G401.6 (cell line): ENCODE measurements around the gene SLC38A11.

Experiments
- FAIRE-seq: peaks from 2 replicates; lab custom pipeline; 2012; peaks lifted over from hg19 to GRCh38; lab: Jason Lieb, UNC

The SLC38A11 gene

DNA sequence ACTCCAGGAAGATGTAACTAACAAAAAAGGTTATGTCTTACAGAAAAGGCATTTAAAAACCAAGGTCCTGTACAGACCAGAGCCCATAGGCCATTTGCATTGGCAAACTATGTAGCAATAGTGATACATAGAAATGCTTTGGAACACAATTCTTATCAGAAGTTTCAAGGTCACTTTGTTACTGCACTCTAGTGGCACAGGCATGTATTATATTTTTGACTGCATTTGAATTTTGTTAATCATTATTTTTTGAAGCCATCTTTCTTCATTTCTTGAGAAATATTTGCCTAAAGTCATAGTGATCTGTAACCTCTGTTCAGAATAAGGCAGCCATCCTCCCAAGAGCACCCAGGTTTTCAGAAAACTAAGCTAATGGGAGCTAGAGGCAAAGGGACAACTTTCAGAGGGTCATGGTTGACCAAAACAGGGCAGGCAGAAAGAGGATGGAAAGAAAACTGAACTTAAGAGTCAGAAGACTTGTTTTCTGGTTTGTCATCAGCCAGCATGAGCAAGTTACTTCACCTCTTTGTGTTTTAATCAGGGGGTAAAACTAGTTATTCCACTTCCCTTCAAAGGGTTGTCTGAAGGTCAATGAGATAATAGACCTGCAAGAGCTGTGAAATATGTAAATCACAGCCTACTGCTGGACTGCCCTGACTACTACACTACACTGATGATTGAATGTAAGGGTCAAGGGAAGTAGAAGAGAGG lies 41.5 kb downstream of the SLC38A11 start:
- FAIRE-seq: no peak

DNA sequence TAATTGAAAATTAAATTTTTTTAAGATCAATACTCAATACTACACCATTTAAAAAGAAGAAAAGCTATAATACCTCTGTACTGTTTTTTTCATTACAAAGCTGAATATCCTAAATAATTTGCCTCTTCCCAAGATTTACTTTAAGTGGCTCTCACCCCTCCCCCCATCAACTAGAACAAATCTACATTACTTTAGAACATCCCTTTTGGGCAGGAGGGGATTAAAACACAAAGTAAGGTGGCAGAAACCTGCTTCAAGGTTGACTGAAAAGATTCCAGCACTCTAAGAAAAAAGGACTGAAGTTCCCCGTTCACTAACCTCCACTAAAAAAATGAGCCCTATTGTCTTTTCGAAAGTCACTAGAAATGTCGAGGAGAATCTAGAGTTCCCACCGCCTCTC lies 42.3 kb downstream of the SLC38A11 start:
- no peak for FAIRE-seq

DNA sequence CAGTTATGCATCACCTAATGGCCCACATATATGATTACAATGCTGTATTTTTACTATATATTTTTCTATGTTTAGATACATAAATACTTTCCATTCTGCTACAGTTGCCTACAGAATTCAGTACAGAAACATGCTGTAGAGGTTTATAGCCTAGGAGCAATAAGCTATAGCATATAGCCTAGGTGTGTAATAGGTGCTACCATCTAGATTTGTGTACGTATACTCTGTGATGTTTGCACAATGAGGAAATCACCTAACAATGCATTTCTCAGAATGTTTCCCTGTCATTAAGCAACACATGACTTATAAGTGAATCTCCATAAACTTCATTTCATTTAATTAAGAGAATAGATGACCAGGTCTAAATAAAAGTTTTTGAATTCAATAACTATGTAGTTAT lies 43.5 kb downstream of the SLC38A11 start:
- no peak for FAIRE-seq

DNA sequence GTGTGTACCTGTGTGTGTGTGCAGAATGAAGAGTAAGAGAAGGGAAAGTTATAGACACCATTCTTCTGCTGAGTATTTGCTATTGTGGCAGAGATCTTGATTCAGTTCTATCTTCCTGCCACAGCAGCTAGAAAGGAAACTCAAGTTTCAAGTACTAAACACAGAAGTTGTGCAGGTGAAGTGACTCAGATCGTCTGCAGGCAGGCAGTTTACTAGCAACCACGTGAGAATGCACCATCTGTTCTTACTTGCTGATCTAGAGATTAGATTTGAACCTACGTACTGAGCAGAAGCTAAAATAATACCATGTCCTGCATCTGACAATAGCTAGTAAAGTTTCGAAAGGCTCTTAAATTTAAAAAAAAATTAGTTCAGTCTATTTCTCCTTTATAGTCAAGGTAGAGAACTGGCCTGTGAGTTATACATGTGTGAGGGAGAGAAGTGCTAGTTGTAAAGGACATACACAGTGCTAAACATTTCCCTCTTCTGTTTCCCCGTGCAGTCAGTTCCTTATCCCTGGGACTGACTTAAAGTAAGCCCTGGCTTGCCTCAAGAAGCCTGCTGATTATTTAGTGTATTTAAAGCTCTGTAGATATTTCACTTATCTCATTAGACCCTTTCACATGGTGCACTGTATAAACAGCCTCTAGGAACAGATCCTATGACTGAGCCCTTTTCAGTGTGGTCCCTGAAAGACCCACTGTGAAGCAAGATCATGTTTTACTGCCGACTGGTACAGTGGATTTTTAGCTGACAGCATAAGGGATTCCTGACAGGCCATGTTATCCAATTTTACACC lies 45.0 kb downstream of the SLC38A11 start:
- no peak for FAIRE-seq

DNA sequence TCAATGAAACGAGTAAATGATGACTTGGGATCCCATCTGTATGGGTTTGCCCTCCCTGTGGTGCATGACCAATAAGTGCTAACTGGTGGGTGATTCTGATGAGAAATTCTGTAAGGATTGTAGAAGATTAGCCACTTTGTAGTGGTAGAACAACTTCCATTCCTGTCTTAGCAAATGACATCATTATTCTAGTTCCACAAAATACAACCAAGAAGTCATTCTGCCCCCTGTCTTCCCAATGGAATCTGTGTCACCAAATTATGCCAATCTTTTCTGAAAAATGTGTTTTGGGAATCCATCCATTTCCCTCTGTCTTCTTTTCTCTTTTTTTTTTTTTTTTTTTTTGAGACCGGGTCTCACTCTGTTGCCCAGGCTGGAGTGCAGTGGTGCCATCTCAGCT lies 48.4 kb downstream of the SLC38A11 start:
- FAIRE-seq: no peak

DNA sequence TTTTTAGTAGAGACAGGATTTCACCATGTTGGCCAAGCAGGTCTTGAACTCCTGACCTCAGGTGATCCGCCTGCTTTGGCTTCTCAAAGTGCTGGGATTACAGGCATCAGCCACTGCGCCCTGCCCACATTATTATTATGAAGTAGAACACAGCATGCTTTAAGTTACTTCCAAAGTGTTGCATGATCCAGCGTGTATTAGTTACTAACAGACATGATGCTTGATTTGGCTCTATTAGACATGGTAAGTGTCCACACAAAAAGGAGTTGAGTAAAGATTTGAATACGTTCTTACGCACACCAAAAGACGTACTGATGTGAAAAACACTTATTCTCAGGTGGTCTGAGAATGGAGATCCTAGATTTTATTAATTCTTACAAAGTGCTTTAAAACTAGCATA lies 50.0 kb downstream of the SLC38A11 start:
- no peak for FAIRE-seq

DNA sequence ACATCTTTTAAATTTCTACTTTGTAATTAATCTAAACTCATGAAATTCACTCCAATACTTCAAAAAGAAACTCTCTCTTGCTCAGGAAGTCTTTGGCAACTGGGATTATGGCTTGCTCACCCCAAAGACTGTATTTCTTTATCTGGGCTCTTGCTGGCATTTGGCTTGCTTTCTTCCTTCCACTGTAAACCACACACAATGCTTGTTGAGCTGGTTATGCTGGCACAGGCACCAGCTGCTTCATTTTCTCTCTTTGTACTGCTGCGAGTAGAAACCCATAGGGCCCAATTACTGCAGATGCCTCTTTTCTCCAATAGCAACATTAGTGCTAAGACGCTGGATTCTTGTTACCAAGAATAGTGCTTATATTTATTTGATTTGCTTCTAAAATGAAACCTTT lies 51.4 kb downstream of the SLC38A11 start:
- FAIRE-seq: no peak

DNA sequence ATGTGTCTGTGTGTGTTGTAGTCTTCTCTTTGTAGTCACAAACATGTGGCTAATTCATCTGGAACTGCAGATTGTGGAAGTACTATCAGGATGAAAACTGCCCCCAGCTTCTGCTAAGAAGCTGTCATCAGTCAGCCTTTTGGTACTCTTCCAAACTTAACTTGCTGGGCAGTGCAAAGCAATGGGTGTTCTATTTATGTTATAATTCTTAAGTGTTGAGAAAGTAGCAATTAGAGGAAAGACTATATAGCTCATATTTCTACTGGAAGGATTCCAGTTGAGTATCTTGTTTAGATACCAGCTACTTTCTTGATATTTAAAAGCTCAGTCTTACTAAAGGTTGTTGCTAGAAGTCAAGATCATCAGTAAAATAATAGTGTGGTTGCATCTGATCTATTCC lies 52.1 kb downstream of the SLC38A11 start:
- no peak for FAIRE-seq

DNA sequence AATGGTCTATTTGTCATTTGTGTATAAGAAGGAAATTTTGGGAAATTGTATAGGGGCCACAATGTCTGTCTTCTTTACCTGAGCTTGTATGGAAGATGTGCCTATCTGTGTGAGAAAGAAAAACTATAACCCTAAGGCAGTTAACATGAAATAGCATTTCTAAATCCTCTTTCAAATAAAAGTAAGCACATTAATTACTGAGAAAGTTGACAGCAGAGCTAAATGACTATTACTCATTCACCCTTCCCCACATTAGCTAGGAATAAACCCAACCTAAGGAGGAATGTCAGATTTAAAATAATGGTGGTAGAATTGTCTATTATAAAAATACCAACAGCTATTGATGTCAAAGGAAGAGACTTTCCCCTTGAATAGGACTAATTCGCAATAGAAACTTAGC lies 56.2 kb downstream of the SLC38A11 start:
- no peak for FAIRE-seq

DNA sequence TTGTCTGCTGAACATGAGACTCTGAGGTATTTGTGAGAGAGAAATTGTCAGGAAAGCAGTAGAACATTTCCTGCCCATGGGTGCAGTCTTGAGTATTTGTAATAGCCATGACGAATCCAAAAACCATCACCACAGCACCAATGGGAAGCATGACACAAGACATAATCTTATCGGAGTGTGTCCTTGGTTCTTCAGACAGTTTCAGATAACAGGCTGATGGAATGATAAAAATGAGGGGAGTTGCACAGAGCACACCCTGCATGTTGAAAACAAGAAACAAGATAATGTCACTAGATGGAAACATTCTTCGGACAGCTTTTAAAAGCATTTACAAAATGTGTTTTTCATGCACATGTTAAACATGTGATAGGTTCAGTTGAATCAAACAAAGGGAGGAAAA lies 56.9 kb downstream of the SLC38A11 start:
- no peak for FAIRE-seq

DNA sequence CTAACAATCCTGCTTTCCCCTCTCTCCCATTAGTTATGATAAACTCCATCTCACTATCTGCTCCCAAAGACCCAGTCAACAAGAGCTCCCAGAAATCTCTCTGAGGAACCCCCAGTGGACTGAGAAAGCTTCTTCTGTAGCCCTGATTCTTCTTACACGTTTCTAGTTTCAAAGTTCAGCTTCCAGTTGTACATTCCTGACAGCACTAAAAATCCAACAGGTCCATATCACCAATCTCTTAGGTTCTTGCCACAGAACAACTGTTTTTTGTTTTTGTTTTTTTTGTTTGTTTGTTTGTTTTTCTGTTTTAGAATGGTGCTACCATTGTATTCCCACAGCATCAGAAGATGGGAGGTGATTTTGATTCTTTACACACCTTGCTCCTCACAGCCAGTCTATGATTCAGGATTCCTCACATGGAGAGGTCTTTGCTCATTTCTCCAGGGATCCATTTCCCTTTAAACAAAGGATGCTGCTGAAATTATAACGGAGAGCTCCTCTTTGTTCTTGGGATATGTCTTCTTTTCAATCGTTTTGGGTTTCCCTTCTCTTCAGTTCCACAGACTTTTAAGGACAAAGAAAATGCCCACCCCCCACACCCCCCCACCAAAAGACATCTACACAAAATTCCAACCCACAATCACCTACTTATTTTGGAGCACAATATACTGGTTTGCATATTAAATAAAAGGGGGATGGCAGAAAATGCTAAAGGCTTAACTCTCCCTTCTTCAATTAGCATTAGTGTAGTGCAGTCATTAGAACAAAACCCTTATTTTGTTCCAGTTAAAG lies 57.7 kb downstream of the SLC38A11 start:
- no peak for FAIRE-seq

DNA sequence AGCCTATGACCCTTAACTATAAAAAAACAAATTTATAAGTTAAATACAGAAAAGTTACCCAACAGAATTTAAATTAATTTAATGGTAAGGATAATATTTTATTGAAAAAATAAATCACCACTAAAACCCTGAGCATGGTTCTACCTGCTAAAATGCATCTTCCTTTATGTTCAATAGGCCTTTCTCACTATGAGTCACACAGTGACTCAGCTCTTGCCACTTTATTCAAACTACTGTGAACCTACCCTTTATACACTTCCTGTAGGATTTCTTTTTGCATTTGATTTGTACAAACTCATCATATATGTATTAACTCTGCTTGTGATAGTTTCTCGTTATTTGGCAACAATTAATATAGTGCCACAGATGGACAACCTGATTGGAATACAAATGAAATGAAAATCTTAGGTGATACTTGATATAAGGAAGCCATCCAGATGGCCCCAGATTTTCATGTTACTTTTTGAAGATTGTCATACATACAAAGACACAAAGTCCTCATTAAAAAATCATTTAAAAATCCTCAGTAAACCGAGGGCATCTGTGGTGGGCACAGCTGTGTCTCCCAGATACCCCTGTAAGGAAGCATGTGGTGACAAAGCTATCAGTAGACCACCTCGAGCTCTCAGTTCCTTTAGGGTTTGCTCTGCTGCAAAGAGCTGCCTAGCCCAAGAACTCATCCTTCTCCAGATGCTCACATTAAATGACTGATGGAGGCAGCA lies 58.5 kb downstream of the SLC38A11 start:
- no peak for FAIRE-seq

DNA sequence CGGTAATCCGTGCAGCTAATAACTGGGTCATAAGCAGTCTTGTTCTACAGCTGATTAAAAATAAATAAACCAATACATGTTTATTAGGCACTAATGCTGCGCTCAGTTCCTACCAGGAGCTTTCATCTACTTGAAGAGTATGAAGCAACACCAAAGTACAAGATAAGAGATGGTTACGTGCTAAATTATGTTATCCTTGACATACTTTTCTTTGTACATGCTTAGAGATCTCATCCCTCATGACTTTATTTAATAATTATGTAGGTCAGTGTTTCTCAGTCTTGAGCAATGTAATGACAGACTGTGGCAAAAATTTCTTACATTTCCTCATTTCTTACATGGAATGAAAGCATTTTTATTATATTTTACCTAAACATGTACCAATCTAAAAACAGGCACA lies 59.1 kb downstream of the SLC38A11 start:
- no peak for FAIRE-seq

DNA sequence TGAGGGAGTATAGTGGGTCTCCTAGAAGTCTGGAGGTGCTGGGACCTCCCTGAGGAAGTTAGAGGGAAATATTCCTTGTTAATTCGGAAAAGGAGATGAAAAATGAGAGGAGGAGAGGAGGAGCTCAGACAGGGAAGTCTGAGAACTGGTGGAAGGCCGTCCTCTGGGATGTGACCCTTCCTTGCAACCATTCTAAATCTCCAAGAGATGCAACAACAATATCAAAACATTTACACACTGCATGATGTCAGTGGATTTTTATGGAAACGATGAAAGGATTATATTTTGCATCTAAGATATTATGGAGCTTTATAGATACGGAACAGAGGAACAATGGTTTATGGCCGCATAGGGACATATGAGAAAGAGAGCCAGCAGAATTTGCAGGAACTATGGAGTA lies 63.9 kb downstream of the SLC38A11 start:
- FAIRE-seq: no peak

DNA sequence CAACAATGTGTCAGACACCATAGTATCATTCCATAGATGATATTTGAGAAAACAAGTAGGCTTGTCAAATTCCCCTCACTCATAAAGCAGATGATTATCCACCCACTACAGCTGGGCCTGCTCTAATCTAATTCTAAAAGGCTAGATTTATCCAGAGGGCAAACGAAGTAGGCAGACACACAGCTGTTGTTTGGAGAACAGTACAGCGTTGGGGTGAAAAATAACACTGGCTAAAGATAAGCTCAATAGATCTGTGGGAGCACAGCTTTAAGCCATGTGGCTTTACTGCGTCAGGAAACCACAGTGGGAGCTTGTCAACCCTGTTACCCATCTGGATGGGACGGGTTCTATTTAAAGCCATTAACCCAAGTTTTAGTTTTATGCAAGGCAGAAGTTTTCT lies 64.8 kb downstream of the SLC38A11 start:
- no peak for FAIRE-seq

DNA sequence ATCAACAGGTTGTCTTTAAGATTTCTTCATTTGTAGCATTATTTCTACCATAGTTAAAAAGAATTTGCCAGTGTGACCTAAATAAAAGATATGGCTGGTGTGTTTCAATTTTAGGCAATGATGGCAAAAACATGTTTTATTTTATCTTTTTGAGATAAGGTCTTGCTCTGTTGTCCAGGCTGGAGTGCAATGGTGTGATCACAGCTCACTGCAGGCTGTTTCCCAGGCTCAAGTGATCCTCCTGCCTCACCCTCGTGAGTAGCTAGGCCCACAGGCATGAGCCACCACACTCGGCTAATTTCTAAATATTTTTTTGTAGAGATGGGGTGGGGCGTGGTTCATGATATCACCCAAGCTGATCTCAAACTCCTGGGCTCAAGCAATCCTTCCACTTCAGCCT lies 66.7 kb downstream of the SLC38A11 start:
- FAIRE-seq: no peak

DNA sequence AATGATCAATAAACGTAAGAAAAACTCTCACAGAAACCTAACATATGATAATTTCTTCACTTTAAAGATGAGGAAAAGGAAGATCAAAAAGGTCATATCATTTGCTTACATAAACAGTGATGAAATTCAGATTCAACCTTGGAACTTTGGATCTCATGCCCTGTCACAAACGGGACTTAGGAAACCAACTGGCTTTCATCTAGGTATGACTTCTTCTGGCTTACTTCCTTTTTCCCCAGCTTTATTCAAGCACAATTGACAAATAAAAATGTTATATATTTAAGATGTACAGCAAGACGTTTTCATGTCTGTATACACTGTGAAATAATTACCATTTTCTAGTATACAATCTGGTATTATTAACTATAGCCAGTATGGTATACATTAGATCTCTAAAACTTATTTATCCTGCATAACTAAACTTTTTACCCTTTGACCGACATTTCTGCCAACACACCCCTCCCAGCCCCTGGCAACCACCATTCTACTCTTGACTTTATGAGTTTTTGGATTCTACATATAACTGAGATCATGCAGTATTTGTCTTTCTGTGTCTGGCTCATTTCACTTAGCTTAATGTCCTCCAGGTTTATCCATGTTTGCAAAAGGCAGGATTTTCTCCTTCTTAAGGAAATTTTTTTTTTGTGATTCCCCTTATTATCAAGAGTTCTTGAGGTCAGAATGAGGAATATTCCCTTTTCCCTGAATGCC lies 67.7 kb downstream of the SLC38A11 start:
- FAIRE-seq: no peak

DNA sequence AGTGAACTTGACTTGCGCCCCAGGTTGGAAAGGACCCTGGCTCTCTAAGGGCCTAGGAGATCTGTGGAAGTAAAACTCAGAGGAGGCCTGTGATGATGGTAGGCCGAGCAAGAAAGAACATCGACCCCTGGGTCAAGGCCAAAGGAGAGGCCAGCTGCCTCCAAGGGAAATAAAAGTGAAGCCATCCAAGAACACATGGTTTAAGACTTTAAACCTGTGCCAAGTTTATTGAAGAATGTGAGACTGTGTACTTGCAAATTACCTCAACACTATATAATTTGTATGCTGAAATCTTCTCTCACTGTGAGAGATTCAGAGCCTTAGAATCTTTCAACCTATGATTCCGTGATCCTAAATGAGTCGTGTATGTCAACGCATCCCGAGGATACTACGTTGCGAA lies 73.0 kb downstream of the SLC38A11 start:
- no peak for FAIRE-seq

DNA sequence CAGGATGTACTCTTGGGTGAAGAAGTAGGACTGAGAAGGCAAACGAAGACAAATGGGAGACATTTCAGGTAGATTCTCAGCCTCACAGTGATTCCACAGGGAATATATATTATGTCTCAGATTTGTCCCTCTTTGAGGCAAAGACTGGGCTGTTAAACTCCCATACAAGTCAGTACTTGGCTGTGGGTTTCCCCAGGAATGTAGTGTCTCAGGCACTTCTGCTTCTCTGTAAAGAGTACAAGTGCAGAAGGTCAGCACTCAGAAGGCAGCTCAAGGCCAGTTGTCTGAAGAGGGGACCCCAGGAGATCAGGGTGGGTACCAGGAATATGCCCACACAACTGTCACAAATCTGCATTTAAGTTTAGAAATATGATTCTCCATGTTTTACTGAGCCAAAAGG lies 73.8 kb downstream of the SLC38A11 start:
- no peak for FAIRE-seq

DNA sequence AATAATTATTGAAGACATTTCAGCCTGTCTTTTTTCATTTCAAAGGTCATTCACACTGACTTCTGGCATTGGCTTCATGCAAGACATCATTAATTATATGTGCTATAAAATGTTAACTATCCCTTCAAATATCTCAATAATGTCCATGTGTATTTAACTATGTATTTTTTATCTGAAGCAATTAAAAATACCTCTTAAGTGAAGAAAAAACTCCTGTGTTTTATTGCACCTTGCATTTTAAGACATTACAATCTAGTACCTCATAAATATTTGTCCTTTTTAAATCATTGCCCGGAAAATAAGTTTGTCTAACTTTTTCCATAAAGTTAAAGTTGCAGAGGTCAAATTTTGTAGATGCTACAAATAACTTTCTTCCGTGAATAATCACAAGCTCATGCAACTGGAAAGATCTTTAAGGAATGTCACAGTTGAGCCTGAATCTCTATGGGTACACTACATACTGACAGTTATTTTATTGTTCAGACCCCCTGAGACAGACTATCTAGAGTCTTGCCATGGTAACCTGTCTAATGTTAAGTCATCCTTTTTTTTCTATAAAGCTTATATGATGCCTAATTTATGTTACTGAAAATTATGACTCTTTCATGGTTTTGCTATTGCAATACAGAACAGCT lies 75.3 kb downstream of the SLC38A11 start:
- no peak for FAIRE-seq

DNA sequence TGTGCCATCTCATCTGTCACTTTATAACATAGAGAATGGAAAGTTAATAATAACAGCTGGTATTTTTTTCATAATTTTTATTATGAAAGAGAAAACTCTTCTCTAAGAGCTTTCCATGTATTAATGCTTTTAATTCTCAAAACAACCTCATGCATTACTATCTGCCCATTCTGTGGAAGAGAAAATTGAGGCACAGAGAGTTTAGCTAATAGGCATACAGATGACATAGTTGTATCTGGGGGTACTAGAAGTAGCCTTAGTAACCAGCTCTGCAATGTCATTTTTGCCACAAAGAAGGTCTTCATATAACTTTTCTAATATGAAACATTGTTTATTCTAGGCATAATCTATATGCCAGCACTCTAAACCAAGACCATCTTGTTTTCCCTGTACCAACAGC lies 77.4 kb downstream of the SLC38A11 start:
- no peak for FAIRE-seq
